Measurements from ENCODE around the gene ALDH9A1. TPM values are rescaled to one million over a fixed set of nuclear protein-coding genes. Genes with fewer than 3 reads are reported as not detected.

The ALDH9A1 gene
- total RNA-seq, 1 donor from 2014 or later: 35.2 TPM

GRCh38 chr1:165616987-165617546, 81.3 kb downstream of the ALDH9A1 start:
- TF ChIP-seq, protein P1, sequence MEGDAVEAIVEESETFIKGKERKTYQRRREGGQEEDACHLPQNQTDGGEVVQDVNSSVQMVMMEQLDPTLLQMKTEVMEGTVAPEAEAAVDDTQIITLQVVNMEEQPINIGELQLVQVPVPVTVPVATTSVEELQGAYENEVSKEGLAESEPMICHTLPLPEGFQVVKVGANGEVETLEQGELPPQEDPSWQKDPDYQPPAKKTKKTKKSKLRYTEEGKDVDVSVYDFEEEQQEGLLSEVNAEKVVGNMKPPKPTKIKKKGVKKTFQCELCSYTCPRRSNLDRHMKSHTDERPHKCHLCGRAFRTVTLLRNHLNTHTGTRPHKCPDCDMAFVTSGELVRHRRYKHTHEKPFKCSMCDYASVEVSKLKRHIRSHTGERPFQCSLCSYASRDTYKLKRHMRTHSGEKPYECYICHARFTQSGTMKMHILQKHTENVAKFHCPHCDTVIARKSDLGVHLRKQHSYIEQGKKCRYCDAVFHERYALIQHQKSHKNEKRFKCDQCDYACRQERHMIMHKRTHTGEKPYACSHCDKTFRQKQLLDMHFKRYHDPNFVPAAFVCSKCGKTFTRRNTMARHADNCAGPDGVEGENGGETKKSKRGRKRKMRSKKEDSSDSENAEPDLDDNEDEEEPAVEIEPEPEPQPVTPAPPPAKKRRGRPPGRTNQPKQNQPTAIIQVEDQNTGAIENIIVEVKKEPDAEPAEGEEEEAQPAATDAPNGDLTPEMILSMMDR (IDR thresholded peaks at IDR 0.05; ENCODE audit: unreplicated experiment): no peak
- H3K27me3 Mint-ChIP-seq (ENCODE audit: low read depth): peaks cover 4% of the 10 kb centered on the region
- peaks cover 6% of the 10 kb centered on the region for H3K9me3 Mint-ChIP-seq
- DNase-seq (ENCODE audit: low spot score in 2 of 2, unreplicated experiment in 2 of 2): no peak
- H3K27ac Mint-ChIP-seq: no peak overlapping the region
- H3K4me3 Mint-ChIP-seq: no peak overlapping the region
- no peaks in the 10 kb centered on the region for H3K36me3 Mint-ChIP-seq
- H3K4me1 Mint-ChIP-seq: no peaks in the 10 kb centered on the region

- TF ChIP-seq, protein P1 (IDR thresholded peaks at IDR 0.05; ENCODE audit: unreplicated experiment): no peak
- no peak overlapping the region for H3K4me3 Mint-ChIP-seq
- peaks cover 4% of the 10 kb centered on the region for H3K27me3 Mint-ChIP-seq (ENCODE audit: low read depth)
- H3K27ac Mint-ChIP-seq: no peak overlapping the region
- no peaks in the 10 kb centered on the region for H3K36me3 Mint-ChIP-seq
- H3K9me3 Mint-ChIP-seq: peaks cover 6% of the 10 kb centered on the region
- H3K4me1 Mint-ChIP-seq: no peaks in the 10 kb centered on the region
- DNase-seq (ENCODE audit: low spot score in 2 of 2, unreplicated experiment in 2 of 2): no peak
These were observed 82.2 kb downstream of the ALDH9A1 start for GRCh38 chr1:165616054-165616612.

Other genes starting within 250 kb of the ALDH9A1 start
- not detected in 3 replicates for gene LRRC52, start 154.6 kb downstream of the ALDH9A1 start, total RNA-seq
- 126 to 130 TPM (median 126 TPM) in 3 replicates for gene MGST3, start 67.3 kb downstream of the ALDH9A1 start, total RNA-seq
- 61.7 to 69.6 TPM (median 69.2 TPM) in 3 replicates for gene TMCO1, start 70.3 kb upstream of the ALDH9A1 start, total RNA-seq
- gene UCK2, start 129.1 kb upstream of the ALDH9A1 start, total RNA-seq: 37.5 to 44.5 TPM (median 40.9 TPM) in 3 replicates

Measured in mesothelial cell of epicardium (in vitro differentiated cells).